Left kidney (tissue), 8 donors: ENCODE measurements around the gene NCKAP5. TPM values are rescaled to one million over a fixed set of nuclear protein-coding genes. Genes with fewer than 3 reads are reported as not detected.

Source experiments
- DNase-seq: peaks from one replicate; pipeline ENCODE4 v3.0.0-alpha.2; 2013
- long read RNA-seq, 8 donors: transcript quantifications; one replicate each; lab custom pipeline, GENCODE V29; 2026
- polyA plus RNA-seq: library from polyadenylated mRNA; unstranded; fragments of 120-200 nt; gene quantifications from one replicate; pipeline ENCODE4 v1.2.1, GENCODE V29; 2013; ENCODE audit not compliant: insufficient read length

NCKAP5 gene
- polyA plus RNA-seq, result 10.1 TPM
- long read RNA-seq, donor 1, result 0 reads
- long read RNA-seq, donor 2, result 0 reads
- long read RNA-seq, donor 3, result 0 reads
- long read RNA-seq, donor 4, result 0 reads
- long read RNA-seq, donor 5, result 0 reads
- long read RNA-seq, donor 6, result 0 reads
- long read RNA-seq, donor 7, result 0 reads
- long read RNA-seq, donor 8, result 0 reads

GRCh38 chr2:133568172-133568571, at the start of gene NCKAP5:
Gene NCKAP5 (minus strand): TSS chr2:133568463. CDS start chr2:133517526, 50,937 bp downstream.
- DNase-seq, result peak; percentile 65

- no peak for DNase-seq
These were observed 41.4 kb upstream of the NCKAP5 start for GRCh38 chr2:133609664-133610063.

- DNase-seq, result no peak
These were observed 40.0 kb upstream of the NCKAP5 start for GRCh38 chr2:133608291-133608690.

DNA sequence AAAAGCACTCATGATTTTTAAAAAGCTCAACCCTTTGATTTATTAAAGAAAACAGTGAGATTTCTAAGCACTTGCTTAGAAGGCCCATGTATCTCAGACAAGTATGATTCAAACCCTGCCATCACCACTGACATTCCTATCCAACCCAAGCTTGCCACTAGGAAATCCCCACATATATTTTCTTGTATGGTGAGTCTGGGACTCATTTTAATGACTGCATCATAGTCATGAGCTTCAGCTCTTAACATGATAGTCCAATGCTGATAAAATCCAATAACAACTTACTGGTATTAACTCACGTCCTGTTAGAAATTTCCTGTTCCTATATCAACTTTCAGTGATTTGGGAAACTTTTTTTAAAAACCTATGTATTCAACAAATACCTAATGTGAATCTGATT, 39.4 kb upstream of the NCKAP5 start:
- DNase-seq, result no peak

- no peak for DNase-seq
These were observed 38.4 kb upstream of the NCKAP5 start for GRCh38 chr2:133606616-133607015.

DNA sequence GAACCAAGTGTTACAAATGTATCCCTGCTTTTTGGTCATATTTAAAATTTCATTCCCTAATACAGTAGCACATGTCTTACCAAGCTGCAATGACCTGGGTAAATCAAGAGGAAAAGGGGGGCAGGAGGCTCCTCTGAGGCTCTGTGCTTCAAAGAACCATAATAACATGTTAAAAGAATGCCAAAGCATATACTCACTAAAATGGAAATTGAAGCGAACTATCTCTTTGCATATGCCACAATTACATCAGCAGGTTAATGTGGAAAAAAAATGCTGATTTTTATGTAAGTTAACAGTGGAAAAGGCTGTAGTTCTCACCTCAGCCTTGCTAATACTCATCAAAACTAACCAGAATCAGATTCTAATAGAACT, 37.5 kb upstream of the NCKAP5 start:
- DNase-seq, result no peak

DNA sequence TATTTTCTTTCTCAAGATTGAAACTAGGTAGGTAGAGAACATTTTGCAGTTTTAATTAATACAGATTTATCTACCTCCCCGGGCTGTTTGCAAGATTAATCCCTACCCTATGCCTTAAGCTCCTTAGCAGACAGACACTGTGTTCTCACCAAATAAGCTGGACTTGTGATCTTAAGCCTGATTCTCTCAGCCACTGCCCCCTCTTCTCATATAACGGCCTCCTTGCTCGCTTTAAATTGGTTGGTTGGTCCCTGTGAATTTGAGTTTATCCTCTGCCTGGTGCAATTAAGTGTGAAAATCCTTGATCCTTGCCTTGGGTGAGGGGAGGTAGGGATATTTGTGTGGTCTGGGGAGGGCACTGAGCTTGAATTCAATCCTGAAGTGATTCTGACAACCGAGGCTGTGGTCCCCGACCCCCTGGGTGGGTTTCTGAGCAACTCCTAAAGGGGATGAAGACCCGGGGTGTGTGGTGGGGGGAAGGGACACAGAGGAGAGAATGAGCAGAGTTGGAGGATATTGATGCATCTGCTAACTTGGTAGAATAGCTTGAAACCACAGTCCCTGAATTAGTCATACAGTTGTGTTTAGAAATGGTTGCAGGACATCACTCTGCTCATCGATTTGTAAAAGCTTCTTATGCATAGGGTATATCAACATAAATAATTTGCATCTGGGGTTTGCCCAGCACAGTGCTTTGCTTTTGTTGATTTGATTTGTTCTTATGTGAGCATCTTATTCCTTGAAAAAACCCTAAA, 36.9 kb upstream of the NCKAP5 start:
- peak; percentile 37 for DNase-seq

DNA sequence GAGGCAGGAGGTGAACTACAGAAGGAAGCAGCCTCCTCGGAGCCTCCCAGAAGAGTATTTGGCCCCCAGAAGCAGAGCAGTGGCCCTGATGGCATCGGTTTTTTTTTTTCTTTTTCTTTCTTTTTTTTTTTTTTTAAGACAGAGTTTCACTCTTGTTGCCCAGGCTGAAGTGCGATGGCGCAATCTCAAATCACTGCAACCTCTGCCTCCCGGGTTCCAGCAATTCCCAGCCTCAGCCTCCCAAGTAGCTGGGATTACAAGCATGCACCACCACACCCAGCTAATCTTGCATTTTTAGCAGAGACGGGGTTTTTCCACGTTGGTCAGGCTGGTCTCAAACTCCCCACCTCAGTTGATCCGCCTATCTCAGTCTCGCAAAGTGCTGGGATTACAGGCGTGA, 34.8 kb upstream of the NCKAP5 start:
- no peak for DNase-seq

- no peak for DNase-seq
These were observed 34.3 kb upstream of the NCKAP5 start for GRCh38 chr2:133602538-133602937.

GRCh38 chr2:133600266-133600928, 32.1 kb upstream of the NCKAP5 start:
- no peak for DNase-seq

GRCh38 chr2:133599811-133600210, 31.5 kb upstream of the NCKAP5 start:
- no peak for DNase-seq

GRCh38 chr2:133599211-133599803, 31.0 kb upstream of the NCKAP5 start:
- no peak for DNase-seq

DNA sequence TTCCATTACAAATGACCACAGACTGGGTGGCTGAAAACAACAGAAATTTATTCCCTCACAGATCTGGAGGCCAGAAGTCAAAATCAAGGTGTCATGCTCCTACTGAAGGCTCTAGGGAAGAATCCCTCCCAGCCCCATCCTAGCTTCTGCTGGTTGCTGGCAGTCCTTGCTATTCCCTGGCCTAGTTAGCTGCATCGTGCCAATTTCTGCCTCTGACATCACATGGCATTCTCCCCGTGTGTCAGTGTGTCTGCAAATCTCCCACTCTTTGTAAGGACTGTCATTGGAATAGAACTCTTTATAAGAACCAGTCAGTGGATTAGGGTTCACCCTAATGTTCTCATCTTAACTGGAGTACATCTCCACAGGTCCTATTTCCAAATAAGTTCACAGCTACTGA, 30.5 kb upstream of the NCKAP5 start:
- DNase-seq, result no peak

DNA sequence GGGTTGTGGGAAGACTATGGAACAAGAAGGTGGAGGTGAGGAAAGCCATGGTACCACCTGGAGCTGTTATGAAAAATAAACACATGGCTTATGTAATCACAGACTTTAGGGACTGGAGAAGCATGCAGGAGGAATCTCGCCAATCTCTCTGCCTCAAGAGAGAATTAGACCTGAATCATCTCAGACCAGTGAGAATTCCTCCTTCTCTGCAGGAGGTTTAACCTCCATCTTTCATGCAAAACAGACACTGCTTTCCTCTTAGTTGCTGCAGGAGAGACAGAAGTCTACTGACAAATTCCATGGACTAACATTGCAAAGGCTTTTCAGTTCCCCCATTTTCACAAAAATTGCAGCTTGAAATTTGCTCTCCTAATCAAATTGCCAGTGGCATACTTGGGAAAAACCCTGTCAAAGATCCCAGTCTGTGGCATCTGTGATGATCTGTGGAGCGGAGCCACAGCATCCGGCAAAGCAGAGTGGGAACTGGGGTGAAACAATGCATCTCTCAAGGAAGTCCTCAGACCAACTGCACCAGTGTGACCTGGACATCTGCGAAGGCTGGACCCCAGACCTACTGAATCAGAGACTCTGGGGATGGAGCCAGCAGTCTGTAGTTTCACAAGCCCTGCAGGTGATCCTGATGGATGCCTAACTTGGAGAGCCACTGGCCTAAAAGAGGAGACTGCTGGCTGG, 28.6 kb upstream of the NCKAP5 start:
- no peak for DNase-seq

GRCh38 chr2:133591164-133591563, 22.9 kb upstream of the NCKAP5 start:
- DNase-seq, result no peak

GRCh38 chr2:133589456-133589855, 21.2 kb upstream of the NCKAP5 start:
- no peak for DNase-seq

DNA sequence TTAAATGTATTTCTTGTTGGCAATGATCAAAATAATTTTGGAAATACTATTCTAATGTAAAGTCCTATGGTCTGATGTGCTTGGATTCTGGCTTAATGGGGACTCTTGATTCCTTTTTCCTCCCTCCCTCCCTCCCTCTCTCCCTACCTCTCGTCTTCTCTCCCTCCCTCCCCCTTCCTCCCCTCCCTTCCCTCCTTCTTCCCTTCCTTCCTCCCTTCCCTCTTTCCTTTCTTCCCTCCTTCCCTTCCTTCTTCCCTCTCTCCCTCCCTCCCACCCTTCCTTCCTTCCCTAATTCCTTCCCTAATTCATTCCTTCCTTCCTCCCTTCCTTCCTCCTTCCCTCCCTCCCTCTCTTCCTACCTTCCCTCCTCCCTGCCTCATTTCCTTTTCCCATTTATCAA, 19.9 kb upstream of the NCKAP5 start:
- DNase-seq, result no peak

DNA sequence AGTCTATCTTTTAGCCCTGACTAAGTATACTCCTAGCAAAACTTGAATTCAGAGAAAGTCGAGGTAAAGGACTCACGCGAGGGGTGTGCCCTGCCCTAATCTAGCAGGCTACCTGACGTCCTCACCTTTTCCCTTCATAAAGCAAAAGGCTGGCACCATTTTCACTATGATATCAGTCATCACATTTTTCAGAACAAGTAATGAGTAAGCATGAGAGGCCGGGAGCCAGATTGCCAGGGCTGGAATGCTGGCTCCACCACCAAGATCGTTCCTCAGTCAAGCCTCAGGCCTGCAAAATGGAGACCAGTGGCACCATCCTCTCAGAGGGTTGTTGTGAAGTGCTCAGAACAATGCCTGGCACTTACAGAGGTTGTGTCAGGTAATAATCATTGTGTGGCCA, 18.7 kb upstream of the NCKAP5 start:
- DNase-seq, result no peak

GRCh38 chr2:133581010-133581760, 12.9 kb upstream of the NCKAP5 start:
- no peak for DNase-seq

- DNase-seq, result no peak
These were observed 11.0 kb upstream of the NCKAP5 start for GRCh38 chr2:133579274-133579673.

- no peak for DNase-seq
These were observed 8.5 kb upstream of the NCKAP5 start for GRCh38 chr2:133576714-133577113.

DNA sequence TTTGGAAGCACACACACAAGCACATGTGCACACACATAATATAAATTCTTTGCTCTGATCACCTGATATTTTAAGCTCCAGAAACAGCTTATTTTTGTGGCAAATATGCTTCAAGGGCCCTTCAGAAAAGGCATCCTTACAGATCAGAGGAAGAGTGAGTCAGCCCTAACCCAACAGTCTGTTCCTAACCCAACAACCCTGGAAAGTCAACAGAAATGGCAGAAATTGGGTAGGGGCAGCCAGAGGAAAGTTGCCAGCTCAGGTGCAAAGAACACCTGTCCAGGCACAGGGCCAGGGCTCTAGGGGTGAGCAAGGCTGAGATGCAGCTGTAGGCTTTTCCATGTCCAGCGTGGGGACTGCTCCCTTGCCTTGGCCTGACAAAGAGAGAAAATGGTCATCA, 6.4 kb upstream of the NCKAP5 start:
- no peak for DNase-seq
